GM18861 (cell line): ENCODE results near the gene OR10S1.
"Not testable (repeated sequence)": the region's sequence is repeated elsewhere in the genome, so short reads cannot be mapped to it uniquely, and the experiment has no call there.

ENCODE experiments used
- ATAC-seq: cut with Tn5 transposase; IDR thresholded peaks from one replicate; pipeline ENCODE4 v1.9.1; 2021; ENCODE audit not compliant: unreplicated experiment

OR10S1 gene

DNA sequence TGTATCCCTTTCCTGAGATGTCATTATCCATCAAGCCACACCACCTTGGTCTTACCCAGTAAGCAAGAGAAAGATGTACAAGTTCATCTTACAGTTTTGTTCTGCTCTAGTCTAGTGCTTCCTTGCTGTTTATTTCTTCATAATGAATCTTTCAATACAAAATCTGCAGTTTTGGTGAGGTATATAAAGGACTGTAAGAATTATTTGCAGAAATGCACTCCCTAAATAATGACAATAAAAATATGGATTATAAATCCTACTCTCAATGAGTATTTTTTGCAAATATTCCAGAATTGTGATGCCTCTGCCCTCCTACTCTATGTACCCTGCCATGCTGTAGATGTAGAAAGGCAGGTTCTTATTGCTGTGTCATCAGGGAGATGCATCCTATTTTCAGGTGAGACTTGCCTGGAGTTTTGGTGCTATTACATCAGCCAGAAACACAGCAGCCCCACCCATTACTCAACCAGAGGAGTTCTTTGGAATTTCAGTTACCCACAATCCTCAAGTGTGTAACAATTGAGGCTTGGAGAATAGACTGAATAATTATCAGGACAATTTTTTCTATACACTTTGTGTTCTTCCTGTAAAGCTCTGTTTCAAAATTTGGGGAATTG, at the start of gene OR10S1:
OR10S1 (minus strand) TSS at position 51 of the 617 bp plus-strand sequence. CDS start 117 bp downstream, outside the sequence.
- no peak for ATAC-seq

DNA sequence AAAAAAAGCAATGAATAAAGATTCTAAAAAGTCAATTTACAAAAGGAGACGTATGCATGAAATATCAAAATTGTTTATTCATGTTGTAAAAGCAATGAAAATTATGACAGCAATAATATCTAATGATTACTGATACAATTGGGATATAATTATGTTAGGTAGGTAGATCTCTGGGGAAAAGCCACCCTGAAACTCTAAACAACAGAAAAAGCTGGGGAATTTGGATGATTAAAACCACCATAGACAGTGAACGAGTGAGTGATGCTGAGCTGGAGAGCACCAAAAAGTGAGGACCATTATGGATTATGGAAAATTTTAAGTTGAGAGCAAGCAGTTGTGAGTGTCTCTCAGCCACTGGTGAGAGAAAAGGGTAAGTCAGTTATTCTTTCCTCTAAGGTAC, 48.9 kb upstream of the OR10S1 start, which contains the start of gene OR10G8:
OR10G8 (plus strand) TSS at position 301 of the 400 bp plus-strand sequence. CDS start 2,825 bp downstream, outside the sequence.
- no peak for ATAC-seq

DNA sequence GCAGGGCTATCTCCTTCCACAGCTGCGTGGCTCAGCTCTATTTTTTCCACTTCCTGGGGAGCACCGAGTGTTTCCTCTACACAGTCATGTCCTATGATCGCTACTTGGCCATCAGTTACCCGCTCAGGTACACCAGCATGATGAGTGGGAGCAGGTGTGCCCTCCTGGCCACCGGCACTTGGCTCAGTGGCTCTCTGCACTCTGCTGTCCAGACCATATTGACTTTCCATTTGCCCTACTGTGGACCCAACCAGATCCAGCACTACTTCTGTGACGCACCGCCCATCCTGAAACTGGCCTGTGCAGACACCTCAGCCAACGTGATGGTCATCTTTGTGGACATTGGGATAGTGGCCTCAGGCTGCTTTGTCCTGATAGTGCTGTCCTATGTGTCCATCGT, 38.3 kb upstream of the OR10S1 start:
- not testable (repeated sequence) for ATAC-seq

DNA sequence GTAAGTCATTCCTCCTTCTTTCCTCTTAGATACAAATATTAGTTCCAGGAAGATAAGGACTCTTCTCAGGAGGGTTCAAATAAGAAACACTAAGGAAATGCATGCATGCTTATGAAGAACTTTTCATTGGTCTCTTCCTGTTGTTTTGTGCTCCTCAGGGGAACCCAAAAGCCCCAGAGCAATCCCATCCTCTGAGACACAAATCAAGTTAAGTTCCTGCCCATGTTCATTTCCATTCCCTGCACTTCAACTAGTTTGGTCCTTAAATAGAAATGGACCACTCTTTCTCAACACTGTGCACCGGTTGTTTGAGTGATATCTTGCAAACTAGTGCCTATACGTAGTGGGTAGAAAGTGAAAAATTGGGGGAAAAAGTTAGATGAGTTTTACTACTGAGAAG, 35.1 kb upstream of the OR10S1 start, which contains the start of gene OR10G4:
OR10G4 (plus strand) TSS at position 301 of the 400 bp plus-strand sequence. CDS start 2,578 bp downstream, outside the sequence.
- no peak for ATAC-seq

DNA sequence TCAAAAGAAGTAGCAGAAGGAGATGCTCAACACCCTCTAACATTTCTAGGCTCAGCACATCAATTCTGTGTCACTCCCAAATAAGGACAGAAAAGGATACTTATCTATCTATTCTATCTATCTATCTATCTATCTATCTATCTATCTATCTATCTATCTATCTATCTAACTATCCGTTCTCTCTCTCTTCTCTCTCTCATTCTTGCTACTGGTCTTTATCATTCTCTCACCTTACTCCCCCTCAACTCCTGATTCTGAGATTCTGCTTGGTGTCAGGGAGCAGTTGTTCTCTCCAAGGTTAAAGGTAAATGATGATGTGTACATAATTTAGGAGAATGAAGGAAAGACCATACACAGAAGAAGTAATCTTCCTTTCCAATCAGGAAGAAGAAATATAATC, 17.5 kb upstream of the OR10S1 start, which contains the start of gene OR10G6:
OR10G6 (minus strand) TSS at position 43 of the 400 bp plus-strand sequence; CDS start at position 43, 0 bp downstream.
- ATAC-seq, result no peak

- no peak for ATAC-seq
These were observed 1.7 kb upstream of the OR10S1 start for GRCh38 chr11:123979311-123979710.

- ATAC-seq, result no peak
These were observed 616 bp downstream of the OR10S1 start for GRCh38 chr11:123976770-123977560.

GRCh38 chr11:123973816-123974215, 3.8 kb downstream of the OR10S1 start:
- no peak for ATAC-seq

GRCh38 chr11:123956752-123957151, 20.8 kb downstream of the OR10S1 start:
- ATAC-seq, result no peak

GRCh38 chr11:123945132-123945531, 32.4 kb downstream of the OR10S1 start:
- ATAC-seq, result no peak

- ATAC-seq, result no peak
These were observed 33.8 kb downstream of the OR10S1 start, which contains the start of gene OR6T1 for GRCh38 chr11:123943738-123944137. Gene OR6T1 (minus strand): TSS chr11:123943838. CDS start chr11:123943838, 0 bp downstream.

GRCh38 chr11:123942413-123942812, 35.2 kb downstream of the OR10S1 start:
- no peak for ATAC-seq

DNA sequence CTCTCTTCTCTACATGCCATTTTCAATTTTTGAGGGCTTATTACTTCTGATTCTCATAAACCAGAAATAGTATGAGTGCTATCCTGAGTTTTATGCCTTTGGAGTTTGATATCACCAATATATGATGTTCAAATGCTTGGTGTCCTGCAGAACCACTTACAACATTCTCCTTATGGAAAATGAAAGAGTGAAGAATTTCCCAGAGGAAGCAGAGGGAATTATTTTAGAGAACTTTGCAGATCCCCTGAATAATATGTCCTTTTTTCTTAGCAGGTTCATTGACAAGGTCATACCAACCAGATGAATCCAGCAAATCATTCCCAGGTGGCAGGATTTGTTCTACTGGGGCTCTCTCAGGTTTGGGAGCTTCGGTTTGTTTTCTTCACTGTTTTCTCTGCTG, 38.3 kb downstream of the OR10S1 start, which contains the start of gene OR4D5:
OR4D5 (plus strand) TSS at position 301 of the 400 bp plus-strand sequence; CDS start at position 301, 0 bp downstream.
- no peak for ATAC-seq
